ENCODE data around the gene RTN4RL1. TPM values are rescaled to one million over a fixed set of nuclear protein-coding genes. Genes with fewer than 3 reads are reported as not detected.
A peak's percentile ranks its signal among the peaks of the same experiment; 100 is the strongest.

Gene RTN4RL1, protein sequence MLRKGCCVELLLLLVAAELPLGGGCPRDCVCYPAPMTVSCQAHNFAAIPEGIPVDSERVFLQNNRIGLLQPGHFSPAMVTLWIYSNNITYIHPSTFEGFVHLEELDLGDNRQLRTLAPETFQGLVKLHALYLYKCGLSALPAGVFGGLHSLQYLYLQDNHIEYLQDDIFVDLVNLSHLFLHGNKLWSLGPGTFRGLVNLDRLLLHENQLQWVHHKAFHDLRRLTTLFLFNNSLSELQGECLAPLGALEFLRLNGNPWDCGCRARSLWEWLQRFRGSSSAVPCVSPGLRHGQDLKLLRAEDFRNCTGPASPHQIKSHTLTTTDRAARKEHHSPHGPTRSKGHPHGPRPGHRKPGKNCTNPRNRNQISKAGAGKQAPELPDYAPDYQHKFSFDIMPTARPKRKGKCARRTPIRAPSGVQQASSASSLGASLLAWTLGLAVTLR
- 0.14 TPM in 1 of 2 replicates, not detected in the other for total RNA-seq

DNA sequence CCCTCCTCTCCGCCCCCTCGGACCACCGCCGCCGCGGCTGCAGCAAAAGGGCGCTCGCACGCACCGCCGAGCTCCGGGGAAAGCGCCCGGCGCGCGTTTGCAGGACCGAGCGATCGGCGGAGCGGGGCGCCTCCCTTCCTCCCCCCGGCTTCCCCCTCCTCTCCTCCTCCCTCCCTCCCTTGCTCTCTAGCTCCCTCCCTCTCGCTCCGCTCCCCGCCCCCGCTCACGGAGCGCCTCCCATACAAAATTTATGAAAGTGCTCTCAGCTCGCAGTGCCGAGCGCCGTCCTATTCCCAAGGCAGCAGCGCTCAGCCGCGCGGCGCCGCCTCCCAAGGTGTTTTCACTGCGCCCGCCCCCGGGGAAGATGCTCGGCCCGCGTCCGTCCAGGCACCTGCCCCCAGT is at the start of gene RTN4RL1:
Gene RTN4RL1, minus strand, starts transcription at position 115 of the 402 bp plus-strand sequence. CDS start 469 bp downstream, outside the sequence.
- no peak for DNase-seq (ENCODE audit: low read depth)
- TF ChIP-seq, protein P1, sequence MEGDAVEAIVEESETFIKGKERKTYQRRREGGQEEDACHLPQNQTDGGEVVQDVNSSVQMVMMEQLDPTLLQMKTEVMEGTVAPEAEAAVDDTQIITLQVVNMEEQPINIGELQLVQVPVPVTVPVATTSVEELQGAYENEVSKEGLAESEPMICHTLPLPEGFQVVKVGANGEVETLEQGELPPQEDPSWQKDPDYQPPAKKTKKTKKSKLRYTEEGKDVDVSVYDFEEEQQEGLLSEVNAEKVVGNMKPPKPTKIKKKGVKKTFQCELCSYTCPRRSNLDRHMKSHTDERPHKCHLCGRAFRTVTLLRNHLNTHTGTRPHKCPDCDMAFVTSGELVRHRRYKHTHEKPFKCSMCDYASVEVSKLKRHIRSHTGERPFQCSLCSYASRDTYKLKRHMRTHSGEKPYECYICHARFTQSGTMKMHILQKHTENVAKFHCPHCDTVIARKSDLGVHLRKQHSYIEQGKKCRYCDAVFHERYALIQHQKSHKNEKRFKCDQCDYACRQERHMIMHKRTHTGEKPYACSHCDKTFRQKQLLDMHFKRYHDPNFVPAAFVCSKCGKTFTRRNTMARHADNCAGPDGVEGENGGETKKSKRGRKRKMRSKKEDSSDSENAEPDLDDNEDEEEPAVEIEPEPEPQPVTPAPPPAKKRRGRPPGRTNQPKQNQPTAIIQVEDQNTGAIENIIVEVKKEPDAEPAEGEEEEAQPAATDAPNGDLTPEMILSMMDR (IDR thresholded peaks at IDR 0.05; ENCODE audit: insufficient read depth, low read length, poor library complexity, severe bottlenecking) = no peak
- Histone ChIP-seq H3K36me3 (ENCODE audit: control insufficient read depth, insufficient read depth, low read length) (no peaks in the 10 kb centered on the region), H3K27me3 (ENCODE audit: control insufficient read depth, insufficient read depth, low read length) (peaks cover 57% of the 10 kb centered on the region), H3K4me3 (ENCODE audit: low read depth, low read length) (peak within 1 kb of the TSS; percentile 17)

DNA sequence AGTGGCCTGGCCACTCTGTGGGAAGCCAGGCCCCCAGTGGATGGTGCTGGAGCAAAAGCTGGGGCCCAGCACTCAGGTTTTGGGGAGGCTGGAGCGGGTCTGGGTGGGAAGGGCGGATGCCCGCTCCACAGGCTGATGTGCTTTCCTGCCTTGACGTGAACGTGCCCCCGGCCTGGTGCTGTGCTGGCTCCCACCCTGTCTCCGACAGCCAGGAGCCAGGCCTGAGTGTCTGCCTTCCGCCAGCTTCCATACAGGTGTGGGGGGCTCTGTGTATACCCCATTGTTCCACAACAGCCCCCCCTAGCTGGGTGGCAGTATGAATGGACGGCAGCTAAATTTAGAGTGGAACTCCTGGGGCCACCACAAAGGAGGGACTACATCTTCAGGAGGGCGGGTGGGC is 49.8 kb upstream of the RTN4RL1 start:
- no peaks in the 10 kb centered on the region for H3K27me3 ChIP-seq (ENCODE audit: control insufficient read depth, insufficient read depth, low read length)
- H3K4me3 ChIP-seq (ENCODE audit: low read depth, low read length) = no peak overlapping the region
- TF ChIP-seq, protein P1 (IDR thresholded peaks at IDR 0.05; ENCODE audit: insufficient read depth, low read length, poor library complexity, severe bottlenecking) = no peak
- DNase-seq (ENCODE audit: low read depth) = no peak
- H3K36me3 ChIP-seq (ENCODE audit: control insufficient read depth, insufficient read depth, low read length) = no peaks in the 10 kb centered on the region

DNA sequence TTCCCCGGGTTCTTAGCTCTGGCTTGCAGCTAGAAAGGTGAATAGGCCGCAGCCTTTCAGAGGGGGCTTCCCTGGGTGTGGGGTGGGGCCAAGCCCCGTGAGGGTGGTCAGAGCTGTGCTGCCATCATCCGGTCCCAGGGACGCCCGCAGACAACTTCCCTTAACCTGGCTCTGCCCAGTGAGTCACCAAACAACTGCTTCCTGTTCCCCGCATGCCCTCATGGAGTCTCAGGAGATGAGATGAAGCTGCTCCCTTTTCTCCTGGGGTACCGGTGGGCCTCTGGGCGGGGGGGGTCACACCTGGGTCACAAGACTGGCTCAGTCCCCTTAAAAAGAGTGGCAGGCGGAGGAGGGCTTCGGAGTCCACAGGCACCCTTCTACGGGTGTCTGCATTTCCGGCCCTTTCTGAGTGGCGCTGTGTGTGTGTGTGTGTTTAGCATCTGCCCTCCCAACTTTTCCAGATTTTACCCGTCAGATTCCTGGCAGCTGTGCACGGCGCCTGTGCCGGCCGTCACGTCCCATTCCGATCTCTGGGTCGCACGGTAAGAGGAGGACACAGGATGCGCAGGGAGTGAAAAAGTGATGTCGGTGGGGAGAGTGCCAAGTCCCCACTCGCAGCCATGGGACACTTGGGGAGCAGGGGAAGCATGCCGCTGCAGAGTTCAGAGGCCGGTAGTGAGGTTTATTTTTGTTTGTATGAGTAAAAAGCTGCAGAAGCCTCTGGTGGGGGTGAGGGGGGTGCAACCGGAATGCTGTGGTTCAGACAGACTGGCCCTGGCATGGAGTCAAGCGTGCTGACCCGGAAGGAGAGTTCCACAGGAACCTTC is 46.5 kb upstream of the RTN4RL1 start:
- H3K27me3 ChIP-seq (ENCODE audit: control insufficient read depth, insufficient read depth, low read length) = no peaks in the 10 kb centered on the region
- TF ChIP-seq, protein P1 (IDR thresholded peaks at IDR 0.05; ENCODE audit: insufficient read depth, low read length, poor library complexity, severe bottlenecking) = no peak
- no peak for DNase-seq (ENCODE audit: low read depth)
- no peak overlapping the region for H3K4me3 ChIP-seq (ENCODE audit: low read depth, low read length)
- H3K36me3 ChIP-seq (ENCODE audit: control insufficient read depth, insufficient read depth, low read length) = no peaks in the 10 kb centered on the region

DNA sequence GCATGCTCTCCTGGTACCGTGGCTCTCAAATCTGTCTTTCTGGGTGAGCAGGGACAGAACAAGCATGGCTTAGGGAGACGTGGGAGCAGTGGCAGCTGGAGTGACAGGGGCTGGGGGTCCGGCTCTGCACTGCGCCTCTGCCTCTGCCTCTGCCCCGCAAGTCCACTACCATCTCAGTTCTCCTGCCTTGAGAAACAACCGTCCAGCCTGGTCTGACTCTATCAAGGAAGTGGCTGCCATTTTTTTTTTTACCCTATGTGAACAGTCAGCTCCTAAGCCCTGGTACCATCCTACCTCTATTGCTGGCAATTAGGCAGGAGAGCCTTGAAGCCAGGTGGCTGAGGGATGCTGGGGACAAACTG is 45.9 kb upstream of the RTN4RL1 start:
- TF ChIP-seq, protein P1 (IDR thresholded peaks at IDR 0.05; ENCODE audit: insufficient read depth, low read length, poor library complexity, severe bottlenecking) = no peak
- no peak for DNase-seq (ENCODE audit: low read depth)
- H3K36me3 ChIP-seq (ENCODE audit: control insufficient read depth, insufficient read depth, low read length) = no peaks in the 10 kb centered on the region
- H3K4me3 ChIP-seq (ENCODE audit: low read depth, low read length) = no peak overlapping the region
- H3K27me3 ChIP-seq (ENCODE audit: control insufficient read depth, insufficient read depth, low read length) = no peaks in the 10 kb centered on the region

DNA sequence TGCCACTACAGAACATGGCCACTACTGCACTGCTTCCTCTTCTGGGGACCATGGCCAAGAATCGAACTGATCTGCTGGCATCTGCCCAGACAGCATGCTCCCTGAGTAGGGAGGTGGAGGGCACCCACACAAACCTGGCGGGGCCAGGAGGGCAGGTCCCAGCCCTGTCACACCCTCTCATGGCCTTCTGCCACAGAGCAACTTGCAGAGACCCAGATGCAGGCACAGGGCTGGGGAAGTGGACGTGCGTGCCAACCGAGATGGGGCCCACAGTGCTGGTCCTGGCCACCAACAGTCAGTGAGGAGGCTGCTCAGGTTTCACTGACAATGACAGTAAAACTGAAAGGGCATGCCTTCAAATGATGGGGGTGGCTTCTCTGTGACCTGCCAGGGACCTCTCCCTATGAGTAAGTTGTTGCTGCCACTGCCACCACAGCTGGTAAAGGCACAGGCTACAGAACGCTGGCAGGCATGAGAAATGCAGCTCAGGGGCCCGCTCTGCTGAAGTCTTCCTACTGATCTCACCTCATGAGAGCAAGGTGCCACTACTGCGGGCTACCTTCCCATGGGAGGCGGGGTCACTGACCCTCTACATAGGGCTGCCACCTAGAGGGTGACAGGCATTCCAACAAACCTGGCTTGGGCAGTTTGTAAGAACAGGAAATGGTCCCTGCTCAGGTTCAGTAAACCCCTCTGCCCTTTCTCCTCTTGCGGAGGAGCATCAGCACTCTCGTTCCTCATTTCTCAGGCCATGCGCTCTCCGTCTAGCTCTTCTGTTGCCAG is 45.3 kb upstream of the RTN4RL1 start:
- Histone ChIP-seq H3K27me3 (ENCODE audit: control insufficient read depth, insufficient read depth, low read length) (no peaks in the 10 kb centered on the region), H3K36me3 (ENCODE audit: control insufficient read depth, insufficient read depth, low read length) (no peaks in the 10 kb centered on the region), H3K4me3 (ENCODE audit: low read depth, low read length) (no peak overlapping the region)
- TF ChIP-seq, protein P1 (IDR thresholded peaks at IDR 0.05; ENCODE audit: insufficient read depth, low read length, poor library complexity, severe bottlenecking) = no peak
- no peak for DNase-seq (ENCODE audit: low read depth)
